GM12892 (cell line): ENCODE data around the gene CUBN.

Experiments used
- DNase-seq: peaks from one replicate; pipeline ENCODE4 v3.0.0; 2011; ENCODE audit not compliant: insufficient read length
- FAIRE-seq: peaks from 2 replicates; lab custom pipeline; 2011; peaks lifted over from hg19 to GRCh38; lab: Jason Lieb, UNC
- POLR2A ChIP-seq: IDR thresholded peaks from 2 replicates; pipeline ENCODE4 v1.6.1; 2011; ENCODE audit warnings: low read depth, low read length, control low read depth
- POLR2AphosphoS5 ChIP-seq: IDR thresholded peaks from 2 replicates; pipeline ENCODE4 v1.6.1; 2011; ENCODE audit warnings: low read depth, low read length, control low read depth
- TAF1 ChIP-seq: IDR thresholded peaks from 2 replicates; pipeline ENCODE4 v1.6.1; 2011; ENCODE audit warnings: low read depth, mild to moderate bottlenecking, control low read depth, low read length, borderline replicate concordance

Gene CUBN

GRCh38 chr10:16953270-16953669 is 176.3 kb downstream of the CUBN start:
- TF ChIP-seq TAF1, result no peak
- TF ChIP-seq POLR2AphosphoS5, result no peak
- TF ChIP-seq POLR2A, result no peak
- no peak for FAIRE-seq
- DNase-seq, result no peak

- no peak for TF ChIP-seq TAF1
- no peak for TF ChIP-seq POLR2A
- no peak for TF ChIP-seq POLR2AphosphoS5
- DNase-seq, result no peak
- no peak for FAIRE-seq
Observed at GRCh38 chr10:16952610-16953009, 177.0 kb downstream of the CUBN start.

GRCh38 chr10:16952080-16952479 is 177.5 kb downstream of the CUBN start:
- TF ChIP-seq POLR2A (no peak), POLR2AphosphoS5 (no peak), TAF1 (no peak)
- FAIRE-seq, result no peak
- DNase-seq, result no peak

- TF ChIP-seq POLR2A (no peak), POLR2AphosphoS5 (no peak), TAF1 (no peak)
- FAIRE-seq (no peak), DNase-seq (no peak)
Observed at GRCh38 chr10:16950656-16951601, 178.7 kb downstream of the CUBN start.

- DNase-seq, result no peak
- FAIRE-seq, result no peak
- no peak for TF ChIP-seq POLR2AphosphoS5
- TF ChIP-seq TAF1, result no peak
- TF ChIP-seq POLR2A, result no peak
Observed at GRCh38 chr10:16949816-16950215, 179.8 kb downstream of the CUBN start.

- TF ChIP-seq POLR2A (no peak), POLR2AphosphoS5 (no peak), TAF1 (no peak)
Observed at GRCh38 chr10:16948361-16948760, 181.2 kb downstream of the CUBN start.

GRCh38 chr10:16947069-16947468 is 182.5 kb downstream of the CUBN start:
- no peak for DNase-seq
- TF ChIP-seq TAF1 (no peak), POLR2A (no peak), POLR2AphosphoS5 (no peak)
- FAIRE-seq, result no peak

More at GRCh38 chr10:16948361-16948760, 181.2 kb downstream of the CUBN start:
- FAIRE-seq, result no peak
- no peak for DNase-seq

- TF ChIP-seq TAF1 (no peak), POLR2AphosphoS5 (no peak), POLR2A (no peak)
- no peak for FAIRE-seq
- DNase-seq, result no peak
Observed at GRCh38 chr10:16945593-16945992, 184.0 kb downstream of the CUBN start.

- TF ChIP-seq TAF1 (no peak), POLR2A (no peak)
- DNase-seq (no peak), FAIRE-seq (no peak)
Observed at GRCh38 chr10:16944986-16945385, 184.6 kb downstream of the CUBN start.

GRCh38 chr10:16944402-16944801 is 185.2 kb downstream of the CUBN start:
- DNase-seq (no peak), FAIRE-seq (no peak)
- TF ChIP-seq POLR2AphosphoS5, result no peak
- no peak for TF ChIP-seq TAF1
- TF ChIP-seq POLR2A, result no peak

GRCh38 chr10:16943295-16944285 is 186.0 kb downstream of the CUBN start:
- FAIRE-seq, result no peak
- no peak for TF ChIP-seq POLR2AphosphoS5
- no peak for TF ChIP-seq POLR2A
- no peak for TF ChIP-seq TAF1
- no peak for DNase-seq

- DNase-seq (no peak), FAIRE-seq (no peak)
- TF ChIP-seq POLR2A, result no peak
- TF ChIP-seq TAF1, result no peak
- TF ChIP-seq POLR2AphosphoS5, result no peak
Observed at GRCh38 chr10:16942381-16943078, 187.1 kb downstream of the CUBN start.
